ENCODE results near the gene TXNDC11. TPM values are rescaled to one million over a fixed set of nuclear protein-coding genes. Genes with fewer than 3 reads are reported as not detected.
A peak's percentile ranks its signal among the peaks of the same experiment; 100 is the strongest.

The TXNDC11 gene
- total and polyA plus RNA-seq, 9 of the 15 experiments (the other 6 are each of a cell fraction or from before 2014, with no cell fraction given): 0.66 to 32.6 (median 26.2) TPM

DNA sequence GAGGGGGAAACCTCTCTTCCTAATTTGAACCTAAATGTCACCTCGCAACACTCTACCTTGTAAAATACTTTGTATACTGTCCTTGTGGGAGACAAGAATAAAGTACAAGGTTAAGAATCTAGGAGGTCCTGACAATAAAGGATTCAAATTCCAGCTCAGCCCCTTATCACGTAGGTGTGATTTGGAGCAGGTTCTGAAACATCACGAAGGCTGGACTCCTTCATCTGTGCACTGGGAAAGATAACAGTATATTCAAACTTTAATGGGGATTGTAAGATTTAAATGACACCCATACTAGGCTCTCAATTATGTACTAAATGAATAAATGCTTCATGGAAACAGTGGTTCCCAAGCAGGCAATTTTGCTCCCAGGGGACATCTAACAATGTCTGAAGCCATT is 2.1 kb downstream of the TXNDC11 start:
- BruUV-seq (replicated peaks): no TSS peak
- H3K9me1 ChIP-seq (ENCODE audit: control insufficient read depth, insufficient read depth, low read length): no peaks in the 10 kb centered on the region
- TF ChIP-seq U2AF2 (optimal IDR thresholded peaks at IDR 0.05; ENCODE audit: low read depth, low read length) (no peak), GABPB2 (CRISPR knock-in tag; conservative IDR thresholded peaks at IDR 0.05) (no peak), SREBF1 (IDR thresholded peaks at IDR 0.05; ENCODE audit: borderline replicate concordance, low read depth, low read length) (no peak), SRSF1 (IDR thresholded peaks at IDR 0.05; ENCODE audit: low read depth, low read length) (no peak), CBX1 (IDR thresholded peaks at IDR 0.05; ENCODE audit: low read depth) (no peak), TCFL5 (CRISPR knock-in tag; conservative IDR thresholded peaks at IDR 0.05) (no peak), BCL6 (CRISPR knock-in tag; IDR thresholded peaks at IDR 0.05) (no peak)
- TF ChIP-seq, protein P1, sequence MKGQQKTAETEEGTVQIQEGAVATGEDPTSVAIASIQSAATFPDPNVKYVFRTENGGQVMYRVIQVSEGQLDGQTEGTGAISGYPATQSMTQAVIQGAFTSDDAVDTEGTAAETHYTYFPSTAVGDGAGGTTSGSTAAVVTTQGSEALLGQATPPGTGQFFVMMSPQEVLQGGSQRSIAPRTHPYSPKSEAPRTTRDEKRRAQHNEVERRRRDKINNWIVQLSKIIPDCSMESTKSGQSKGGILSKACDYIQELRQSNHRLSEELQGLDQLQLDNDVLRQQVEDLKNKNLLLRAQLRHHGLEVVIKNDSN (CRISPR knock-in tag; IDR thresholded peaks at IDR 0.05): no peak
- TF ChIP-seq, protein P2, sequence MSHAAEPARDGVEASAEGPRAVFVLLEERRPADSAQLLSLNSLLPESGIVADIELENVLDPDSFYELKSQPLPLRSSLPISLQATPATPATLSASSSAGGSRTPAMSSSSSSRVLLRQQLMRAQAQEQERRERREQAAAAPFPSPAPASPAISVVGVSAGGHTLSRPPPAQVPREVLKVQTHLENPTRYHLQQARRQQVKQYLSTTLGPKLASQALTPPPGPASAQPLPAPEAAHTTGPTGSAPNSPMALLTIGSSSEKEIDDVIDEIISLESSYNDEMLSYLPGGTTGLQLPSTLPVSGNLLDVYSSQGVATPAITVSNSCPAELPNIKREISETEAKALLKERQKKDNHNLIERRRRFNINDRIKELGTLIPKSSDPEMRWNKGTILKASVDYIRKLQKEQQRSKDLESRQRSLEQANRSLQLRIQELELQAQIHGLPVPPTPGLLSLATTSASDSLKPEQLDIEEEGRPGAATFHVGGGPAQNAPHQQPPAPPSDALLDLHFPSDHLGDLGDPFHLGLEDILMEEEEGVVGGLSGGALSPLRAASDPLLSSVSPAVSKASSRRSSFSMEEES (CRISPR knock-in tag; IDR thresholded peaks at IDR 0.05): no peak
- TF ChIP-seq, protein P3, sequence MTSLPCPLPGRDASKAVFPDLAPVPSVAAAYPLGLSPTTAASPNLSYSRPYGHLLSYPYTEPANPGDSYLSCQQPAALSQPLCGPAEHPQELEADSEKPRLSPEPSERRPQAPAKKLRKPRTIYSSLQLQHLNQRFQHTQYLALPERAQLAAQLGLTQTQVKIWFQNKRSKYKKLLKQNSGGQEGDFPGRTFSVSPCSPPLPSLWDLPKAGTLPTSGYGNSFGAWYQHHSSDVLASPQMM (CRISPR knock-in tag; IDR thresholded peaks at IDR 0.05): no peak
- H3K36me3 ChIP-seq (ENCODE audit: control insufficient read depth, insufficient read depth, low read length): peaks cover 40% of the 10 kb centered on the region
- in situ Hi-C loops (cut with MboI) (no loop called here), intact Hi-C loops (cut with micrococcal nuclease) (no loop called here)
- H3K9ac ChIP-seq (ENCODE audit: insufficient read depth in 1 of 2, low read depth in 2 of 2, low read length in 2 of 2): peak overlapping the region in 1 of 2 experiments; percentile 82; a peak in 1 of 4 replicates
- peaks cover 64% of the 10 kb centered on the region for H3K79me2 ChIP-seq (ENCODE audit: control insufficient read depth, insufficient read depth, low read length)
- no peaks in the 10 kb centered on the region for H3K27me3 ChIP-seq (ENCODE audit: control insufficient read depth in 2 of 2, insufficient read depth in 2 of 2, low read length in 2 of 2)
- 28% methylated on average over 3 of the region's 3 CpGs for WGBS (ENCODE audit: insufficient coverage, low coverage, missing lambda C conversion rate)
- H3K4me3 ChIP-seq: peak overlapping the region; percentile 91; the same call in 1 of the 2 replicates
- ChIA-PET CTCF (ENCODE audit: low intra/inter-chr PET ratio) (no interaction called here), POLR2A (interaction anchor here (1.5 to 1.7 kb wide), 2 partner anchors 9 to 35 kb away, joined by 4 to 10 read pairs; no protein-coding TSS in a partner anchor)
- H3K4me2 ChIP-seq (ENCODE audit: insufficient read depth, low read length): peak overlapping the region; percentile 88
- peaks cover 18% of the 10 kb centered on the region for H4K20me1 ChIP-seq (replicated peaks; ENCODE audit: control insufficient read depth, insufficient read depth, low read length)
- H2AFZ ChIP-seq (ENCODE audit: low read depth, low read length): no peak overlapping the region
- peak in 1 of 4 experiments; percentile 11 for DNase-seq (ENCODE audit: extremely low read depth in 1 of 4, low spot score in 3 of 4)
- peaks cover 18 to 24% of the 10 kb centered on the region in 2 experiments; a peak in 4 of 5 replicates for H3K4me1 ChIP-seq (replicated peaks in 1 of 2; ENCODE audit: control insufficient read depth in 2 of 2, insufficient read depth in 2 of 2, low read length in 2 of 2)
- H3K9me3 ChIP-seq (replicated peaks; ENCODE audit: control insufficient read depth, insufficient read depth, low read depth, low read length): no peaks in the 10 kb centered on the region
- ATAC-seq: no peak
- H3K27ac ChIP-seq (ENCODE audit: extremely low read depth, low read depth, low read length): no peak overlapping the region
- FAIRE-seq: peak; percentile 37
